Ishikawa (cell line): ENCODE data around the gene RAB8B.

Source experiments
- CEBPB ChIP-seq: IDR thresholded peaks from 2 replicates; pipeline ENCODE4 v1.6.1; 2012
- CREB1 ChIP-seq: IDR thresholded peaks from 2 replicates; pipeline ENCODE4 v1.6.1; 2012; ENCODE audit warnings: low read depth
- EGR1 ChIP-seq: IDR thresholded peaks from 2 replicates; pipeline ENCODE4 v1.6.1; 2012
- EP300 ChIP-seq: IDR thresholded peaks from 2 replicates; pipeline ENCODE4 v1.6.1; 2012; ENCODE audit warnings: borderline replicate concordance
- FOXM1 ChIP-seq: IDR thresholded peaks from 2 replicates; pipeline ENCODE4 v1.6.1; 2012; ENCODE audit warnings: low read depth, borderline replicate concordance
- NFIC ChIP-seq: IDR thresholded peaks from 2 replicates; pipeline ENCODE4 v1.6.1; 2012
- RAD21 ChIP-seq: IDR thresholded peaks from 2 replicates; pipeline ENCODE4 v1.6.1; 2012; ENCODE audit warnings: low read depth
- TAF1 ChIP-seq: IDR thresholded peaks from 2 replicates; pipeline ENCODE4 v1.6.1; 2012; ENCODE audit warnings: low read depth, mild to moderate bottlenecking
- TCF12 ChIP-seq: IDR thresholded peaks from 2 replicates; pipeline ENCODE4 v1.6.1; 2012; ENCODE audit warnings: low read depth
- TEAD4 ChIP-seq: IDR thresholded peaks from 2 replicates; pipeline ENCODE4 v1.6.1; 2012
- YY1 ChIP-seq: IDR thresholded peaks from 2 replicates; pipeline ENCODE4 v1.6.1; 2012; ENCODE audit warnings: low read depth
- ZBTB7A ChIP-seq: IDR thresholded peaks from 2 replicates; pipeline ENCODE4 v1.6.1; 2012; ENCODE audit warnings: low read depth
- TF ChIP-seq, protein P1 (sequence below): IDR thresholded peaks from 2 replicates; pipeline ENCODE4 v1.6.1; 2012
- TF ChIP-seq, protein P2 (sequence below): IDR thresholded peaks from 2 replicates; pipeline ENCODE4 v1.6.1; 2012
- TF ChIP-seq, protein P3 (sequence below): IDR thresholded peaks from 2 replicates; pipeline ENCODE4 v1.6.1; 2012; ENCODE audit warnings: low read depth, mild to moderate bottlenecking

Gene RAB8B

DNA sequence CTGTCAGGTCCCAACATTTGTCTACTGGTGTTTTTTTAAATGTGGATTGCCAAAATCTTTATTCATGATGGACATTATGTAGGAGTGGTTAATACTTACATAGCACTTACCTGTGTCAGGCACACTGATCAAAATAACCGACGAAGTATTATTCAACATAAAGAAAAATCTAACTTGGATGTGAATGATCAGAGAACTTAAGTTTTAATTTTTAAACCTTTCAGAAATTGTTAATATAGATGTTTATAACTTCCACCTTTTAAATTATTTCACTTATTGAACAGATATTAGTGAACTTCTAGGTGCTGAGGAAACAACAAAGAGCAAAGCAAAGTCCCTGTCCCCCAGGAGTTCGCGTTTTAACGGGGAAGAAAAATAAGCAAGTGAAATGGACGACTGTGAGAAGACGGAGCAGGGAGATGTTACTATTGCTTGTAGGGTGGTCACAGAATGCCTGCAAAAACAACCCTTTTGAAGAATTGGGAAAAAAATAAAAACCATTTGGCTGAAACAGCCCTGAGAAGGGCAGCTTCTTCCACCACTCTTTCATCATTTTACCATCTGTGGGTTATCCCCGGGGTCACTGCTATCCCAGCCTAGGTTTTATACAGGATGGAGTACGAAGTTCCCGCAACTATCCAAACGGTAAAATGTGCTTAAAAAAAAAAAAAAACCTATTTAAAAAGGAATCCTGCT is 87.1 kb downstream of the RAB8B start:
- TF ChIP-seq, protein P1, sequence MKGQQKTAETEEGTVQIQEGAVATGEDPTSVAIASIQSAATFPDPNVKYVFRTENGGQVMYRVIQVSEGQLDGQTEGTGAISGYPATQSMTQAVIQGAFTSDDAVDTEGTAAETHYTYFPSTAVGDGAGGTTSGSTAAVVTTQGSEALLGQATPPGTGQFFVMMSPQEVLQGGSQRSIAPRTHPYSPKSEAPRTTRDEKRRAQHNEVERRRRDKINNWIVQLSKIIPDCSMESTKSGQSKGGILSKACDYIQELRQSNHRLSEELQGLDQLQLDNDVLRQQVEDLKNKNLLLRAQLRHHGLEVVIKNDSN: no peak
- TF ChIP-seq TAF1 (no peak), EGR1 (no peak)

DNA sequence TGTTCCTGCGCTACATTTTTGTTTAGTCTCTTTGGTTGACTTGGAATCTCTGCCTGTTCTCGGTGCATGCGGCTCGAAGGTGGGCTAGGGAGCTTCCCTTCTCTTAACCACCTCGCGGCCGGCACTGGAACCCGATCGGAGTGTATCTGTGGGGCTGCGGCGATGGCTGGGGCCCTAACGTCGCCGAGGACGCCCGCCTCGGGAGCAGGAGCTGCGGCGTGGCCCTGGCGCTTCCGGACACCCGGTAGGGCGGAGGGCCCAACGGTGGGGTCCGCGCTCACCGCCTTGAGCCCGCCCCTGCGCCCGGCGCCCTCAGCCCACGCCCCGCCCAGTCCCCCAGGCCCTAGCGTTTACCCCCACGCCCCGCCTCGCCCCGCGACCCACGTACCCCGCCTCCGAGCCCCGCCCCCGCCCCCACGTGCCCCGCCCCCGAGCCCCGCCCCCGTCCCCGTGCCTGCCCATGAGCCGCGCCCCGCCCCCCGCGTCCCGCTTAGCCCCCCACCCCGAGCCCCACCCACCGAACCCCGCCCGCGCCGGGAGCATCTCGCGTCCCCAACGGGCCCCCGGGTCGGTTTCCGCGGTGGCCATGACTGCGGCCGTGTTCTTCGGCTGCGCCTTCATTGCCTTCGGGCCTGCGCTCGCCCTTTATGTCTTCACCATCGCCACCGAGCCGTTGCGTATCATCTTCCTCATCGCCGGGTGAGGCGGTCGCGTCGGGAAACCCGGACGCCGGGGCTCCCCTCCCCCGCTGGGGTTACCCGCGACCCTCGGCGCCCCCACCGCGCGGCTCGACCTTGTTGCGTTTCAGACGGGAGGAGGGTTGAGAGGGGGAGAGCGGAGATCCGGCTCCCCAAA is 87.9 kb downstream of the RAB8B start, which contains the start of gene APH1B:
Gene APH1B (plus strand): TSS at position 568 of the 855 bp plus-strand sequence. CDS start 19 bp downstream, at position 587.
- TF ChIP-seq ZBTB7A: 0 out of 2 replicates have a peak, but pooled peaks have one; percentile 10
- TF ChIP-seq, protein P2, sequence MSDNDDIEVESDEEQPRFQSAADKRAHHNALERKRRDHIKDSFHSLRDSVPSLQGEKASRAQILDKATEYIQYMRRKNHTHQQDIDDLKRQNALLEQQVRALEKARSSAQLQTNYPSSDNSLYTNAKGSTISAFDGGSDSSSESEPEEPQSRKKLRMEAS: peak; percentile 77
- peak; percentile 53; the same call in 1 of the 2 replicates for TF ChIP-seq YY1
- TF ChIP-seq RAD21: no peak; the same call in 1 of the 2 replicates
- no peak; the same call in 1 of the 2 replicates for TF ChIP-seq TAF1

DNA sequence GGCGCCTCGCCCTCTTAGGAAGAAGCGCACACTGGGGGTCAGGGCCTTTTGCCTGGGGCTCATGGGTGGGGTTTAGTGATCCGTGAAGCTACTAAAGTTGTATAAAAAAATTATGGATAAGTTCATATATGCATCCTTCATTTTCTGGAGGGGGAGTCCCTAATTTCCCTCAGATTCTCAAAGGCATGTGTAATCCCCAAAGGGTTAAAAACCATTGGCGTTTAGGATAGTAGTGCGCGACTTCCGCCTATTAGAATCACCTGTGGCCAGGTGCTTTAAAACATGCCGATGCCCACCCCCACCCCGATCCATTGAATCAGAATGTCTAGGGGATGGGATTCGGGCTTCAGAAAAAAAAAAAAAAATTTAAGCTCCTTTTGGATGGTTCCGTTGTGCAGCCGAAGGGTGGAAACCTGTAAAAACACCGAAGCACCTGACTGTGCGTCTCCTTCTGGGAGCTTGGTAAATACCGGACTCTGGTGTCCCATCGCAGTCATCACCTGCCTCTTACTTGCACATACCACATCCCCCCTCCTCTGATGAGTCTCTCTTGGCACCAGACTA is 88.6 kb downstream of the RAB8B start:
- no peak for TF ChIP-seq CEBPB
- TF ChIP-seq EP300: no peak
- no peak for TF ChIP-seq ZBTB7A
- TF ChIP-seq, protein P3, sequence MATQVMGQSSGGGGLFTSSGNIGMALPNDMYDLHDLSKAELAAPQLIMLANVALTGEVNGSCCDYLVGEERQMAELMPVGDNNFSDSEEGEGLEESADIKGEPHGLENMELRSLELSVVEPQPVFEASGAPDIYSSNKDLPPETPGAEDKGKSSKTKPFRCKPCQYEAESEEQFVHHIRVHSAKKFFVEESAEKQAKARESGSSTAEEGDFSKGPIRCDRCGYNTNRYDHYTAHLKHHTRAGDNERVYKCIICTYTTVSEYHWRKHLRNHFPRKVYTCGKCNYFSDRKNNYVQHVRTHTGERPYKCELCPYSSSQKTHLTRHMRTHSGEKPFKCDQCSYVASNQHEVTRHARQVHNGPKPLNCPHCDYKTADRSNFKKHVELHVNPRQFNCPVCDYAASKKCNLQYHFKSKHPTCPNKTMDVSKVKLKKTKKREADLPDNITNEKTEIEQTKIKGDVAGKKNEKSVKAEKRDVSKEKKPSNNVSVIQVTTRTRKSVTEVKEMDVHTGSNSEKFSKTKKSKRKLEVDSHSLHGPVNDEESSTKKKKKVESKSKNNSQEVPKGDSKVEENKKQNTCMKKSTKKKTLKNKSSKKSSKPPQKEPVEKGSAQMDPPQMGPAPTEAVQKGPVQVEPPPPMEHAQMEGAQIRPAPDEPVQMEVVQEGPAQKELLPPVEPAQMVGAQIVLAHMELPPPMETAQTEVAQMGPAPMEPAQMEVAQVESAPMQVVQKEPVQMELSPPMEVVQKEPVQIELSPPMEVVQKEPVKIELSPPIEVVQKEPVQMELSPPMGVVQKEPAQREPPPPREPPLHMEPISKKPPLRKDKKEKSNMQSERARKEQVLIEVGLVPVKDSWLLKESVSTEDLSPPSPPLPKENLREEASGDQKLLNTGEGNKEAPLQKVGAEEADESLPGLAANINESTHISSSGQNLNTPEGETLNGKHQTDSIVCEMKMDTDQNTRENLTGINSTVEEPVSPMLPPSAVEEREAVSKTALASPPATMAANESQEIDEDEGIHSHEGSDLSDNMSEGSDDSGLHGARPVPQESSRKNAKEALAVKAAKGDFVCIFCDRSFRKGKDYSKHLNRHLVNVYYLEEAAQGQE: no peak
- no peak for TF ChIP-seq TEAD4
- no peak for TF ChIP-seq TCF12
- TF ChIP-seq, protein P1: no peak
- TF ChIP-seq, protein P2: no peak
- no peak for TF ChIP-seq NFIC
- no peak for TF ChIP-seq RAD21
- no peak for TF ChIP-seq EGR1
- TF ChIP-seq FOXM1: no peak
- no peak for TF ChIP-seq CREB1

DNA sequence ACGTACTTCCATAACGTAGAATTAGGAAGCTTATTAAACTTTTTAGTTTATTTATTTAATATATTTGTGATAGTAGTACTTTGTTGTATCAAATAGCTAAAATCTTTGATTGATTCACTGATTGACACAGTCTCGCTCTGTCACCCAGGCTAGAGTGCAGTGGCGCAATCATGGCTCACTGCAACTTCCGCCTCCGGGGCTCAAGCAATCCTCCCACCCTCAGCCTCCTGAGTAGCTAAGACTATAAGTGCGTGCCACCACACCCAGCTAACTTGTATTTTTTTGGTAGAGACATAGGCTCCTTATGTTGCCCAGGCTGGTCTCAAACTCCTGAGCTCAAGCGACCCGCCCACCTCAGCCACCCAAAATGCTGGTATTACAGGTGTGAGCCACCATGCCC is 93.7 kb downstream of the RAB8B start:
- TF ChIP-seq TEAD4: no peak

DNA sequence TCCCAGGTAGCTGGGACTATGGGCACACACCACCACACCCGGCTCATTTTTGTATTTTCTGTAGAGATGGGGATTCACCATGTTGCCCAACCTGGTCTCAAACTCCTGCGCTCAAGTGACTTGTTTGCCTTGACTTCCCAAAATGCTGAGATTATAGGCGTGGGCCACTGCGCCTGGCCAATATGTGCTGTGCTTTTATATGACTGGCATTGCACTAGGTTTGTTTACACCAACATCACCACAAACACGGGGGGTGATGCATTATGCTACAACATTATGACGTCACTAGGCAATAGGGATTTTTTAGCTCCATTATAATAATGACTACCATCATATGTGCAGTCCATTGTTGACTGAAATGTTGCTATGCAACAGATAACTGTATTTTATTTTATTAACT is 94.9 kb downstream of the RAB8B start:
- no peak for TF ChIP-seq CREB1
- TF ChIP-seq TCF12: no peak
- TF ChIP-seq, protein P1: no peak
- TF ChIP-seq FOXM1: no peak
- TF ChIP-seq TEAD4: no peak
- no peak for TF ChIP-seq CEBPB
- TF ChIP-seq, protein P3: no peak
- no peak for TF ChIP-seq EP300
- TF ChIP-seq RAD21: no peak
- no peak for TF ChIP-seq EGR1
- TF ChIP-seq ZBTB7A: no peak
- TF ChIP-seq, protein P2: no peak
- no peak for TF ChIP-seq TAF1
